SK-N-SH (cell line): ENCODE data around the gene FAM222B. TPM values are rescaled to one million over a fixed set of nuclear protein-coding genes. Genes with fewer than 3 reads are reported as not detected.

ENCODE experiments used
- CTCF ChIA-PET: fragments of 300-600, 350-600 bp; formaldehyde crosslinking; extraction: SDS; loops from one replicate; lab custom pipeline; 2021; lab: Yijun Ruan, JAX
- POLR2A ChIA-PET: fragments of 350-600 bp; sonication (Branson Sonifier 250); formaldehyde crosslinking; extraction: SDS; loops from one replicate; lab custom pipeline; 2020; ENCODE audit warnings: antibody characterized with exemption, inconsistent platforms; lab: Yijun Ruan, JAX
- DNase-seq: peaks from one replicate; pipeline ENCODE4 v3.0.0; 2012
- H2AFZ ChIP-seq: fragments of 200-600 bp; sonication (generic); 2 replicates; pipeline ENCODE4 v1.8.1; 2016; ENCODE audit warnings: antibody characterized with exemption, mild to moderate bottlenecking, low read depth
- H3F3A ChIP-seq: fragments of 200-600 bp; sonication (generic); replicated peaks from 2 replicates; pipeline ENCODE3; 2016; ENCODE audit warnings: antibody characterized with exemption, mild to moderate bottlenecking; ENCODE audit not compliant: insufficient read depth
- H3K27ac ChIP-seq, 2 experiments: fragments of 200-500 bp in 1 of 2; fragments of 200-600 bp in 1 of 2; sonication (Bioruptor generic) in 1 of 2; sonication (generic), shearing (Covaris generic) in 1 of 2; 2 replicates each; pipeline versions ENCODE4 v1.5.1 to v1.6.1; 2014 to 2016; ENCODE audit warnings: low read depth in 2 of 2, inconsistent platforms in 1 of 2, low read length in 1 of 2, mild to moderate bottlenecking in 1 of 2, mixed read lengths in 1 of 2
- H3K27me3 ChIP-seq: fragments of 200-600 bp; sonication (generic), shearing (Covaris generic); 2 replicates; pipeline ENCODE4 v1.6.1; 2016; ENCODE audit warnings: mixed run types; ENCODE audit not compliant: insufficient read depth
- H3K36me3 ChIP-seq, 2 experiments: fragments of 200-500 bp in 1 of 2; fragments of 200-600 bp in 1 of 2; sonication (Bioruptor generic) in 1 of 2; sonication (generic) in 1 of 2; replicated peaks in 1 of 2; 2 replicates each; pipeline versions ENCODE3 to v1.5.1; 2014 to 2016; ENCODE audit warnings: low read length in 1 of 2, mild to moderate bottlenecking in 1 of 2; ENCODE audit not compliant: insufficient read depth in 2 of 2, control insufficient read depth in 1 of 2
- H3K4me1 ChIP-seq, 2 experiments: fragments of 200-500 bp in 1 of 2; fragments of 200-600 bp in 1 of 2; sonication (Bioruptor generic) in 1 of 2; sonication (generic), shearing (Covaris generic) in 1 of 2; 2 replicates each; pipeline versions ENCODE4 v1.5.1 to v1.6.1; 2014 to 2016; ENCODE audit warnings: low read depth in 1 of 2, low read length in 1 of 2, mixed run types in 1 of 2; ENCODE audit not compliant: insufficient read depth in 2 of 2, control insufficient read depth in 1 of 2
- H3K4me2 ChIP-seq: fragments of 200-600 bp; sonication (generic), shearing (Covaris generic); 2 replicates; pipeline ENCODE4 v1.6.1; 2017; ENCODE audit warnings: mixed run types
- H3K4me3 ChIP-seq, 2 experiments: fragments of 200-500 bp in 1 of 2; fragments of 200-600 bp in 1 of 2; sonication (Bioruptor generic) in 1 of 2; sonication (generic), shearing (Covaris generic) in 1 of 2; 2 replicates each; pipeline versions ENCODE4 v1.5.1 to v1.8.1; 2014 to 2016; ENCODE audit warnings: low read depth in 2 of 2, inconsistent platforms in 1 of 2, low read length in 1 of 2, mild to moderate bottlenecking in 1 of 2, mixed read lengths in 1 of 2, moderate library complexity in 1 of 2
- H3K79me2 ChIP-seq: fragments of 200-600 bp; sonication (generic); 2 replicates; pipeline ENCODE4 v1.8.1; 2017; ENCODE audit warnings: mild to moderate bottlenecking; ENCODE audit not compliant: insufficient read depth
- H3K9ac ChIP-seq: fragments of 200-600 bp; sonication (generic); 2 replicates; pipeline ENCODE4 v1.6.1; 2017; ENCODE audit warnings: mixed run types
- H3K9me2 ChIP-seq: fragments of 200-600 bp; sonication (generic); 2 replicates; pipeline ENCODE4 v1.6.1; 2017; ENCODE audit warnings: mixed run types
- H3K9me3 ChIP-seq: fragments of 200-600 bp; sonication (generic); 2 replicates; pipeline ENCODE4 v1.6.1; 2017; ENCODE audit warnings: mixed run types, mild to moderate bottlenecking, moderate library complexity
- H4K20me1 ChIP-seq: fragments of 200-600 bp; sonication (generic); 2 replicates; pipeline ENCODE4 v1.6.1; 2017; ENCODE audit warnings: mild to moderate bottlenecking, mixed run types; ENCODE audit not compliant: insufficient read depth
- ELF1 ChIP-seq: IDR thresholded peaks from 2 replicates; pipeline ENCODE4 v1.4.0; 2012
- FOXJ3 ChIP-seq: sonication (generic); formaldehyde crosslinking; IDR thresholded peaks from 2 replicates; pipeline ENCODE4 v1.5.1; 2020; ENCODE audit warnings: mild to moderate bottlenecking, missing genetic modification reagents
- REST ChIP-seq: IDR thresholded peaks from 2 replicates; pipeline ENCODE4 v1.6.1; 2012; ENCODE audit warnings: mild to moderate bottlenecking, low read depth, low read length, moderate library complexity
- RFX5 ChIP-seq: IDR thresholded peaks from 2 replicates; pipeline ENCODE4 v1.6.1; 2012; ENCODE audit warnings: mild to moderate bottlenecking, improper control_type of control experiment, low read length
- SMC3 ChIP-seq: IDR thresholded peaks from 2 replicates; pipeline ENCODE4 v1.6.1; 2012; ENCODE audit warnings: low read depth, low read length, improper control_type of control experiment
- TCF12 ChIP-seq: IDR thresholded peaks from 2 replicates; pipeline ENCODE4 v1.4.0; 2012
- TEAD4 ChIP-seq: IDR thresholded peaks from 2 replicates; pipeline ENCODE4 v1.4.0; 2012; ENCODE audit warnings: mild to moderate bottlenecking, borderline replicate concordance; ENCODE audit not compliant: insufficient read depth
- USF1 ChIP-seq: IDR thresholded peaks from 2 replicates; pipeline ENCODE4 v1.4.0; 2012; ENCODE audit warnings: low read depth, borderline replicate concordance
- YY1 ChIP-seq: IDR thresholded peaks from 2 replicates; pipeline ENCODE4 v1.4.0; 2012; ENCODE audit warnings: low read depth, mild to moderate bottlenecking
- ZBTB33 ChIP-seq: IDR thresholded peaks from 2 replicates; pipeline ENCODE4 v1.4.0; 2012; ENCODE audit warnings: low read depth, borderline replicate concordance
- WGBS: methylation state at CpG from one replicate; pipeline ENCODE4 v1.1.6; 2017; ENCODE audit warnings: low lambda C conversion rate; 5-methylcytosine and 5-hydroxymethylcytosine counted together
- polyA plus RNA-seq, 3 experiments: library from polyadenylated mRNA; depleted of rRNA; stranded (reverse); fragments of >200 nt; gene quantifications; 2 replicates each; pipeline ENCODE4 v1.2.3, GENCODE V29; 2012

The FAM222B gene
- polyA plus RNA-seq, 1 of the 3 experiments (the other 2 are of a cell fraction): 9.0 TPM

DNA sequence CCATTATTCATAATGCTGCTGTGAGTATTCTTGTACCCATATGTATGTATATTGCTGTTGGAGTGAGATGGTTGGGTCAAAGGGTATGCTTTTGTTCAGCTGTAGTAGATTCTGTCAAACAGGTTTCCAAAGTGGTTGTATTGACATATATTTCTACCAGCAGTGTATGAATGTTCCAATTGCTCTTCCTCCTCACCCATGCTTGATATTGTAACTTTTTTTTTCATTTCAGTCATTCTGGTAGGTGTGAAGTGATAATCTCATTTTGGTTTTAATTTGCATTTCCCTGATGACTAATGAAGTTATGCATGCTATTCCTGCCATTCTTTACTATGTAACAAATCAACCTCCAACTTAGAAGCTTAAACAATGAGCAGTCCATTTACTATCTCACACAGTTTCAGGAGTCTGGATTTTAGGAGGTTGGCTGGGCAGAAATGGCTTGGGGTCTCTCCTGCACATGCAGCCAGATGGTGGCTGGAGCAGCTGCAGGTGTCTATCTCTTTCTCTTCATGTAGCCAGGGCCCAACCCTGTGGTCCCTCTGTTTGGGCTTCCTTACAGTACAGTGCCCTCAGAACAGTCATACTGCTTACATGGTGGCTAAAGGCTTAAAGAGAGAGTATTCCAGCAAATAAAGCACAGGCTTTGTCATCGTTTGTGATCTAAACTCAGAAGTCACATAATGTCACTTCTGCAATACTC lies 33.4 kb upstream of the FAM222B start:
- Histone ChIP-seq H4K20me1 (no peaks in the 10 kb centered on the region), H3K9me2 (no peaks in the 10 kb centered on the region), H2AFZ (no peak overlapping the region), H3K4me3 (no peak overlapping the region), H3K4me1 (no peaks in the 10 kb centered on the region), H3F3A (peaks cover 3% of the 10 kb centered on the region), H3K4me2 (no peak overlapping the region), H3K27ac (no peak overlapping the region)
- DNase-seq: no peak
- TF ChIP-seq TEAD4 (no peak), SMC3 (no peak), YY1 (no peak)
- TF ChIP-seq, all 33 proteins: peak for 0
- no peak overlapping the region for H3K9ac ChIP-seq
- 53% methylated on average over 1 of the region's 1 CpG for WGBS
- ChIA-PET POLR2A (no interaction called here), CTCF (no interaction called here)
- no peaks in the 10 kb centered on the region for H3K27me3 ChIP-seq
- no peaks in the 10 kb centered on the region for H3K9me3 ChIP-seq
- peaks cover 7 to 29% of the 10 kb centered on the region in 2 experiments for H3K36me3 ChIP-seq
- H3K79me2 ChIP-seq: no peaks in the 10 kb centered on the region

DNA sequence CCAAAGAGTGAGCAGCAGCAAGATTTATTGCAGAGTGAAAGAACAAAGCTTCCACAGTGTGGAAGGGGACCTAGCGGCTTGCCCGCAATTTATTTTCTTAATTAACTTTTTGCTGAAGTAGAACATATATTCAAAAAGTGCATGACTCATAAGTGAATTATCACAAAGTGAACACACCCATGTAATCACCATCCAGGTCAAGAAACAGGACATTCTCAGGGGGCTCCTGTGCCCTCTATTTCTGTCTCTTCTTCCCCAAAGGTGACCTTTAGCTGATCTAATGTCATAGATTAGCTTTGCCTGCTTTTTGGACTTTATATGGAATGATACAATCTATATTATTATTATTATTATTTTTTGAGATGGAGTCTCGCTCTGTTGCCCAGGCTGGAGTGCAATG lies 32.2 kb upstream of the FAM222B start:
- Histone ChIP-seq H2AFZ (no peak overlapping the region), H3K9me3 (no peaks in the 10 kb centered on the region), H3K9me2 (no peaks in the 10 kb centered on the region), H3K36me3 (peaks cover 5 to 16% of the 10 kb centered on the region in 2 experiments), H3K79me2 (no peaks in the 10 kb centered on the region), H3K27me3 (no peaks in the 10 kb centered on the region), H3K4me2 (no peak overlapping the region), H3K4me3 (no peak overlapping the region), H4K20me1 (no peaks in the 10 kb centered on the region), H3K27ac (no peak overlapping the region), H3F3A (peaks cover 3% of the 10 kb centered on the region), H3K4me1 (no peaks in the 10 kb centered on the region), H3K9ac (no peak overlapping the region)
- CTCF ChIA-PET: no interaction called here
- POLR2A ChIA-PET: no interaction called here
- TF ChIP-seq TCF12 (no peak), RFX5 (no peak), ZBTB33 (no peak), REST (no peak), USF1 (no peak), FOXJ3 (CRISPR knock-in tag) (no peak), ELF1 (no peak)
- DNase-seq: no peak
- 95% methylated on average over 3 of the region's 3 CpGs for WGBS
